HG02943 (cell line): ENCODE measurements around the gene A2ML1.
A peak's percentile ranks its signal among the peaks of the same experiment; 100 is the strongest.
"Not testable (repeated sequence)": the region's sequence is repeated elsewhere in the genome, so short reads cannot be mapped to it uniquely, and the experiment has no call there.

Experiments used
- ATAC-seq: cut with Tn5 transposase; IDR thresholded peaks from one replicate; pipeline ENCODE4 v1.9.1; 2021; ENCODE audit warnings: mild to moderate bottlenecking, low read depth, moderate library complexity; ENCODE audit not compliant: unreplicated experiment

The A2ML1 gene

GRCh38 chr12:8903646-8904045 lies 81.2 kb downstream of the A2ML1 start:
- ATAC-seq: no peak

GRCh38 chr12:8904665-8905064 lies 82.2 kb downstream of the A2ML1 start:
- ATAC-seq: no peak

GRCh38 chr12:8905546-8905945 lies 83.1 kb downstream of the A2ML1 start:
- no peak for ATAC-seq

- no peak for ATAC-seq
These were observed 84.1 kb downstream of the A2ML1 start for GRCh38 chr12:8906266-8907180.

- ATAC-seq: no peak
These were observed 85.1 kb downstream of the A2ML1 start for GRCh38 chr12:8907513-8907912.

GRCh38 chr12:8909752-8910151 lies 87.3 kb downstream of the A2ML1 start:
- ATAC-seq: no peak

GRCh38 chr12:8911606-8912268 lies 89.3 kb downstream of the A2ML1 start:
- no peak for ATAC-seq

GRCh38 chr12:8912914-8913313 lies 90.5 kb downstream of the A2ML1 start:
- no peak for ATAC-seq

GRCh38 chr12:8913702-8914032 lies 91.2 kb downstream of the A2ML1 start:
- no peak for ATAC-seq

- ATAC-seq: peak; percentile 56
These were observed 91.8 kb downstream of the A2ML1 start, which contains the start of gene PHC1 for GRCh38 chr12:8914033-8914715. Gene PHC1, plus strand, starts transcription at chr12:8914509. Its CDS starts 3,169 bp downstream, at chr12:8917678.

- ATAC-seq: peak; percentile 66
These were observed 92.5 kb downstream of the A2ML1 start for GRCh38 chr12:8914716-8915526.

- ATAC-seq: no peak
These were observed 93.7 kb downstream of the A2ML1 start for GRCh38 chr12:8916154-8916553.

GRCh38 chr12:8917031-8917430 lies 94.6 kb downstream of the A2ML1 start:
- no peak for ATAC-seq

GRCh38 chr12:8917751-8918150 lies 95.3 kb downstream of the A2ML1 start:
- no peak for ATAC-seq

- ATAC-seq: not testable (repeated sequence)
These were observed 97.2 kb downstream of the A2ML1 start for GRCh38 chr12:8919643-8920042.

GRCh38 chr12:8922544-8922943 lies 100.1 kb downstream of the A2ML1 start:
- no peak for ATAC-seq
